Transverse colon (tissue), 3 donors: ENCODE measurements around the gene PRR33.
"Not testable (repeated sequence)": the region's sequence is repeated elsewhere in the genome, so short reads cannot be mapped to it uniquely, and the experiment has no call there.

Experiments
- CTCF ChIP-seq, 5 experiments: fragments of 200-600 bp in 3 of 5; fragments of 450-650 bp in 2 of 5; sonication (generic) in 3 of 5; IDR thresholded peaks; 1 replicate in 2 of 5; 2 replicates in 3 of 5; pipeline ENCODE4 v1.5.1; 2016 to 2017; ENCODE audit warnings: antibody characterized with exemption in 5 of 5, inconsistent platforms in 3 of 5, mild to moderate bottlenecking in 2 of 5, moderate library complexity in 1 of 5
- POLR2A ChIP-seq: fragments of 450-650 bp; IDR thresholded peaks from one replicate; pipeline ENCODE4 v1.6.1; 2016; ENCODE audit warnings: antibody characterized with exemption, mild to moderate bottlenecking, moderate library complexity

- not testable (repeated sequence) for TF ChIP-seq POLR2A; CTCF (IDR thresholded peaks at IDR 0.05)
Measured at GRCh38 chr11:1874441-1875092, 17.1 kb downstream of the PRR33 start.
